H1 (cell line): ENCODE results near the gene BTBD16. TPM values are rescaled to one million over a fixed set of nuclear protein-coding genes. Genes with fewer than 3 reads are reported as not detected.

Experiments used
- CTCF ChIA-PET: fragments of 300-600 bp; sonication (Branson Sonifier 250); formaldehyde crosslinking; loops from one replicate; lab custom pipeline; 2021; ENCODE audit not compliant: partially characterized antibody; lab: Charles Lee
- POLR2A ChIA-PET: fragments of 300-600 bp; sonication (Branson Sonifier 250); formaldehyde crosslinking; loops from one replicate; lab custom pipeline; 2021; ENCODE audit warnings: inconsistent platforms; ENCODE audit not compliant: partially characterized antibody; lab: Charles Lee
- DNase-seq, 2 experiments: peaks; one replicate each; pipeline versions ENCODE4 v3.0.0 to v3.0.0-alpha.2; 2010 to 2022; ENCODE audit warnings: low spot score in 2 of 2, low read depth in 1 of 2, mixed read lengths in 1 of 2
- FAIRE-seq: peaks from 2 replicates; lab custom pipeline; 2011; peaks lifted over from hg19 to GRCh38; lab: Jason Lieb, UNC
- H2AFZ ChIP-seq: 2 replicates; pipeline ENCODE4 v1.8.1; 2012; ENCODE audit warnings: low read length, inconsistent platforms
- H2AK5ac ChIP-seq: 2 replicates; pipeline ENCODE4 v1.6.1; 2013; ENCODE audit warnings: low read depth, low read length
- H2BK120ac ChIP-seq: replicated peaks from 2 replicates; pipeline ENCODE3; 2013; ENCODE audit warnings: low read depth, low read length, inconsistent platforms
- H2BK12ac ChIP-seq: 2 replicates; pipeline ENCODE4 v1.6.1; 2013; ENCODE audit warnings: low read depth, low read length
- H2BK15ac ChIP-seq: 2 replicates; pipeline ENCODE4 v1.6.1; 2013; ENCODE audit warnings: low read length
- H2BK20ac ChIP-seq: 2 replicates; pipeline ENCODE4 v1.6.1; 2013; ENCODE audit warnings: low read length
- H2BK5ac ChIP-seq: 2 replicates; pipeline ENCODE4 v1.6.1; 2013; ENCODE audit warnings: low read depth, low read length
- H3K14ac ChIP-seq: 2 replicates; pipeline ENCODE4 v1.6.1; 2013; ENCODE audit warnings: inconsistent platforms; ENCODE audit not compliant: insufficient read length
- H3K18ac ChIP-seq: 2 replicates; pipeline ENCODE4 v1.6.1; 2013; ENCODE audit warnings: low read length; ENCODE audit errors: extremely low read depth
- H3K23ac ChIP-seq: 2 replicates; pipeline ENCODE4 v1.6.1; 2013; ENCODE audit warnings: inconsistent platforms; ENCODE audit not compliant: insufficient read length
- H3K23me2 ChIP-seq: 2 replicates; pipeline ENCODE4 v1.6.1; 2013; ENCODE audit warnings: low read depth, low read length
- H3K27ac ChIP-seq: 2 replicates; pipeline ENCODE4 v1.6.1; 2011; ENCODE audit warnings: low read depth, low read length, inconsistent platforms
- H3K27me3 ChIP-seq, 4 experiments: replicated peaks in 1 of 4; 1 replicate in 1 of 4; 2 replicates in 3 of 4; pipeline versions ENCODE4 v1.6.1 to v1.8.1; 2011 to 2013; ENCODE audit warnings: low read length in 3 of 4, mild to moderate bottlenecking in 3 of 4, inconsistent platforms in 2 of 4, mixed read lengths in 2 of 4, moderate library complexity in 1 of 4; ENCODE audit not compliant: control insufficient read depth in 3 of 4, insufficient read depth in 3 of 4; ENCODE audit errors: extremely low read depth in 1 of 4
- H3K36me3 ChIP-seq, 4 experiments: 2 replicates each; pipeline versions ENCODE4 v1.6.1 to v1.8.1; 2011 to 2013; ENCODE audit warnings: mild to moderate bottlenecking in 4 of 4, low read length in 3 of 4, moderate library complexity in 2 of 4, control low read depth in 1 of 4, inconsistent platforms in 1 of 4; ENCODE audit not compliant: insufficient read depth in 4 of 4, control insufficient read depth in 2 of 4
- H3K4ac ChIP-seq: replicated peaks from 2 replicates; pipeline ENCODE3; 2013; ENCODE audit warnings: low read length, low read depth, mixed read lengths, inconsistent platforms; ENCODE audit not compliant: insufficient read length
- H3K4me1 ChIP-seq, 4 experiments: replicated peaks in 1 of 4; 1 replicate in 1 of 4; 2 replicates in 3 of 4; pipeline versions ENCODE4 v1.6.1 to v1.8.1; 2011 to 2013; ENCODE audit warnings: low read length in 3 of 4, inconsistent platforms in 2 of 4, mixed read lengths in 1 of 4; ENCODE audit not compliant: insufficient read depth in 4 of 4, control insufficient read depth in 3 of 4
- H3K4me2 ChIP-seq, 2 experiments: 2 replicates each; pipeline versions ENCODE4 v1.6.1 to v1.8.1; 2011 to 2013; ENCODE audit warnings: low read depth in 2 of 2, low read length in 2 of 2, control low read depth in 1 of 2, inconsistent platforms in 1 of 2, mild to moderate bottlenecking in 1 of 2; ENCODE audit not compliant: insufficient read depth in 1 of 2
- H3K4me3 ChIP-seq, 4 experiments: fragments of 200-600, 300-600 bp in 1 of 4; sonication (generic), shearing (Covaris generic), sonication (Bioruptor Twin) in 1 of 4; 2 replicates each; pipeline versions ENCODE4 v1.5.1 to v1.8.1; 2011 to 2016; ENCODE audit warnings: low read length in 4 of 4, low read depth in 3 of 4, control low read depth in 2 of 4, inconsistent platforms in 2 of 4, mild to moderate bottlenecking in 2 of 4, mixed read lengths in 1 of 4, moderate library complexity in 1 of 4; ENCODE audit not compliant: insufficient read depth in 2 of 4; ENCODE audit errors: extremely low read depth in 1 of 4
- H3K56ac ChIP-seq: replicated peaks from 2 replicates; pipeline ENCODE3; 2013; ENCODE audit warnings: low read depth, mild to moderate bottlenecking, mixed read lengths, low read length, inconsistent platforms; ENCODE audit not compliant: insufficient read length
- H3K79me1 ChIP-seq: 2 replicates; pipeline ENCODE4 v1.6.1; 2013; ENCODE audit warnings: low read depth, low read length, control low read depth
- H3K79me2 ChIP-seq, 2 experiments: 2 replicates each; pipeline versions ENCODE4 v1.6.1 to v1.8.1; 2012 to 2013; ENCODE audit warnings: low read length in 2 of 2, mild to moderate bottlenecking in 2 of 2, inconsistent platforms in 1 of 2; ENCODE audit not compliant: insufficient read depth in 2 of 2, control insufficient read depth in 1 of 2
- H3K9ac ChIP-seq, 4 experiments: replicated peaks in 1 of 4; 1 replicate in 1 of 4; 2 replicates in 3 of 4; pipeline versions ENCODE4 v1.6.1 to v1.8.1; 2011 to 2013; ENCODE audit warnings: low read depth in 3 of 4, low read length in 3 of 4, control low read depth in 2 of 4, mild to moderate bottlenecking in 2 of 4, moderate library complexity in 2 of 4, inconsistent platforms in 1 of 4; ENCODE audit errors: extremely low read depth in 1 of 4
- H3K9me3 ChIP-seq, 2 experiments: 2 replicates each; pipeline versions ENCODE4 v1.6.1 to v1.8.1; 2012 to 2013; ENCODE audit warnings: mild to moderate bottlenecking in 2 of 2, moderate library complexity in 2 of 2, control low read depth in 1 of 2, inconsistent platforms in 1 of 2, low read depth in 1 of 2, low read length in 1 of 2, mixed read lengths in 1 of 2; ENCODE audit not compliant: insufficient read depth in 2 of 2
- H4K20me1 ChIP-seq, 2 experiments: replicated peaks in 1 of 2; 2 replicates each; pipeline versions ENCODE3 to v1.8.1; 2011 to 2013; ENCODE audit warnings: inconsistent platforms in 2 of 2, low read length in 2 of 2, mild to moderate bottlenecking in 1 of 2; ENCODE audit not compliant: insufficient read depth in 2 of 2, control insufficient read depth in 1 of 2
- H4K5ac ChIP-seq: 2 replicates; pipeline ENCODE4 v1.6.1; 2013; ENCODE audit warnings: low read length, low read depth, mixed read lengths, inconsistent platforms; ENCODE audit not compliant: insufficient read length
- H4K8ac ChIP-seq: 2 replicates; pipeline ENCODE4 v1.8.0; 2013; ENCODE audit warnings: mild to moderate bottlenecking, moderate library complexity, low read length, inconsistent platforms; ENCODE audit not compliant: insufficient read depth; ENCODE audit errors: extremely low read depth
- H4K91ac ChIP-seq: replicated peaks from 2 replicates; pipeline ENCODE3; 2013; ENCODE audit warnings: low read length, mixed read lengths, inconsistent platforms; ENCODE audit not compliant: insufficient read length
- BCL11A ChIP-seq, 2 experiments: IDR thresholded peaks; one replicate each; pipeline ENCODE4 v1.6.1; 2011; ENCODE audit warnings: low read depth in 2 of 2, low read length in 2 of 2, mild to moderate bottlenecking in 2 of 2
- EP300 ChIP-seq, 2 experiments: IDR thresholded peaks; 1 replicate in 1 of 2; 2 replicates in 1 of 2; pipeline ENCODE4 v1.6.1; 2011 to 2012; ENCODE audit warnings: low read depth in 2 of 2, low read length in 2 of 2, mild to moderate bottlenecking in 2 of 2, borderline replicate concordance in 1 of 2, inconsistent platforms in 1 of 2, moderate library complexity in 1 of 2
- WGBS, 2 experiments: shearing (Covaris generic) in 1 of 2; methylation state at CpG; one replicate each; pipeline versions ENCODE4 v1.1.6 to v1.1.7; 2013 to 2015; ENCODE audit warnings: low lambda C conversion rate in 2 of 2, mixed read lengths in 2 of 2, inconsistent platforms in 1 of 2, low coverage in 1 of 2, missing lambda C conversion rate in 1 of 2; ENCODE audit not compliant: insufficient replicate concordance in 2 of 2, insufficient coverage in 1 of 2, insufficient read length in 1 of 2; ENCODE audit errors: extremely low coverage in 1 of 2, missing lambda C conversion rate in 1 of 2; 5-methylcytosine and 5-hydroxymethylcytosine counted together
- polyA plus RNA-seq, 7 experiments: library from polyadenylated mRNA; depleted of rRNA in 3 of 7; stranded (reverse) in 5 of 7; unstranded in 2 of 7; fragments of >200 nt in 5 of 7; fragments of 200-250 nt in 2 of 7; gene quantifications; 1 replicate in 5 of 7; 2 replicates in 1 of 7; 4 replicates in 1 of 7; pipeline versions ENCODE4 v1.2.1 to v1.2.3, GENCODE V29; 2011 to 2013; ENCODE audit warnings: missing spikeins in 2 of 7, mixed read lengths in 2 of 7
- total RNA-seq: library from RNA; stranded (reverse); fragmentation: NEBNext Ultra II Directional; extraction: Animal tissue kit (Norgen Biotek cat#: 25700); gene quantifications from 2 replicates; pipeline ENCODE4 v1.2.1, GENCODE V29; 2021

BTBD16 gene
- total and polyA plus RNA-seq, 2 of the 8 experiments (the other 6 are each of a cell fraction or from before 2014, with no cell fraction given) = 0.05 TPM; not detected in 1

DNA sequence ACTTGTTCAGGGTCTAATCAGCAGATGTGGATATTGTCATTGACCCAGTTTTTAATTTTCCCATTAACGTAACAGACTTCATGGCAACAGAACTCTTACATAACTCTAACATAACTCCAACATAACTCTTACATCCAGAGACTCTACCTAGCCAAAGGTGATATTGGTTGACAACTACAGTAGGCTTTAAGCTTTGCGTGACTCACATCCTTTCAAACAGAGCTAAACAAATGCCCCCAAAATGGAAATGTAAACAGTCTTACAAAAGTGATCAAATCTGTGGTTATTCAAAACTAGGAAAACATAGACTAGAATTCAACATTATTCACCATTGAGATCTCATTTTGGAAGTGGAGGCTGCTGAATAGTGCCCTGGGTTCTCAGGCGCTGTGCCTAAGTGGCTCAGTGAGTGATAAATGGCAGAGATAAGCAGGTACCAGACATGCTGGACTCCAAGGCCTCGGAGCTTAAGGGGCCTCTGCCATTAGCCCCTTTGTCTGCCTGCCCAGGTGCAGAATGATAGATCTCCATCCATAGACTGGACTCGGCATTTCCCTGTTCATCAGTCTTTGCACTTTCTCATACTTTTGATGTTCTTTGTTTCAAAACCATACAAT lies 34.3 kb upstream of the BTBD16 start:
- H2AFZ ChIP-seq = no peak overlapping the region
- CTCF ChIA-PET = interaction anchor here (0.7 kb wide), 1 partner anchor 62 kb away, joined by 5 read pairs; no protein-coding TSS in a partner anchor
- H3K4ac ChIP-seq = no peak overlapping the region
- no peak overlapping the region for H3K4me2 ChIP-seq
- DNase-seq = no peak
- no peaks in the 10 kb centered on the region for H3K79me1 ChIP-seq
- H3K18ac ChIP-seq = no peak overlapping the region
- no peak overlapping the region for H2BK12ac ChIP-seq
- H3K9me3 ChIP-seq = no peaks in the 10 kb centered on the region
- peaks cover 15 to 40% (median 28%) of the 10 kb centered on the region in 4 experiments for H3K36me3 ChIP-seq
- peaks cover 0 to 3% of the 10 kb centered on the region in 2 experiments for H4K20me1 ChIP-seq
- no peak overlapping the region for H3K4me3 ChIP-seq
- no peak overlapping the region for H2BK120ac ChIP-seq
- H4K91ac ChIP-seq = no peak overlapping the region
- no peaks in the 10 kb centered on the region for H3K23me2 ChIP-seq
- WGBS, 2 experiments = 96% methylated on average over 5 of the region's 5 CpGs; no CpG with 5 or more reads in 1 of the 2 experiments
- no peak for FAIRE-seq
- H4K5ac ChIP-seq = no peak overlapping the region
- no peak overlapping the region for H2BK5ac ChIP-seq
- POLR2A ChIA-PET = no interaction called here
- no peak overlapping the region for H3K23ac ChIP-seq
- no peak overlapping the region for H2AK5ac ChIP-seq
- H3K27me3 ChIP-seq = no peaks in the 10 kb centered on the region
- H3K56ac ChIP-seq = no peak overlapping the region
- no peaks in the 10 kb centered on the region for H3K4me1 ChIP-seq
- no peak overlapping the region for H2BK15ac ChIP-seq
- H2BK20ac ChIP-seq = no peak overlapping the region
- no peak overlapping the region for H3K27ac ChIP-seq
- H4K8ac ChIP-seq = no peak overlapping the region
- H3K9ac ChIP-seq = no peak overlapping the region
- no peak overlapping the region for H3K14ac ChIP-seq
- H3K79me2 ChIP-seq = no peaks in the 10 kb centered on the region
- no peak for TF ChIP-seq BCL11A (IDR thresholded peaks at IDR 0.05; ENCODE audit: low read depth in 2 of 2, low read length in 2 of 2)
- no peak for TF ChIP-seq EP300 (IDR thresholded peaks at IDR 0.05; ENCODE audit: borderline replicate concordance in 1 of 2, low read depth in 2 of 2, low read length in 2 of 2)
